Stimulated activated CD4-positive, alpha-beta T cell treated with anti-CD3 and anti-CD28 coated beads, TNF-alpha, amount 100 ng/mL, for 4 hours (primary cell): ENCODE measurements around the gene LMO1.

ENCODE experiments used
- DNase-seq, 3 experiments: peaks; one replicate each; pipeline ENCODE4 v3.0.0-alpha.2; 2020; ENCODE audit warnings: low read depth in 3 of 3

Gene LMO1

DNA sequence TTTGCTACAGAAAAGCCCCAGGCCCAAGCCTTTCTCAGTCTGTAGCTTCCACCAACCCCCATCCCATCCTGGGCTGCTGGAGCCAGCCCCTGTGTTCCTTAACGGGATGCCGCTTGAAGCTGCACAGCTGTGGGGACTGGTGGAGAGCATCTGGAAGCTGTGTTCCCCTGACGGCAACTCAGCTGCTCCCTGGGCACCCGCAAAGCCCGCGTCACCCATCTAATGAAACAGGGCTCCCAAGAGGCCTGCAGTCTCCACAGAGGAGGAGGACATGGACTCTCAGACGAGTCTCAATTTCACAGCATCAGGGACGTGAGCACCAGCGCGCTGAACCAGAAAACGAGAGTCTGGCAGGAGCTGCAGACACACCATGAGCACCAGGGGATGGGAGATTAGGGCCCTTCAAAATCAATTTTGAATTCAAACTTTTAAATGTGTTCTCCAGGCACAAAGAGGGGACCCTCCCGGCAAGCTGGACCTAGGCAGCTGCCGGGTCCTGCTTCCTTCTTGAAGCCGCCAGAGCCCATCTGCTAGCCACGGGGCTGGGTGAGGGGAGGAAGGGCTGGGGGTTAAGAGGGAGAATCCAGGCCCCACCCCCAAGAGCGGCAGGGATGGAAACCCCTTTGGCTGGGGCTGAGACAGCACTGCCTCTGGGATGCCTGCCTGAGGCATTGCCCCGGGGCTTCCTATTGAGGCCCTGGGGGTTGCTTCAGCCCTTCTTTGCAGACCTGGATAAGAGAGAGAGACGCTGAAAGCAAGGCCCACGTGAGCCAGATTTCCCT, 21.0 kb downstream of the LMO1 start:
- no peak for DNase-seq

DNA sequence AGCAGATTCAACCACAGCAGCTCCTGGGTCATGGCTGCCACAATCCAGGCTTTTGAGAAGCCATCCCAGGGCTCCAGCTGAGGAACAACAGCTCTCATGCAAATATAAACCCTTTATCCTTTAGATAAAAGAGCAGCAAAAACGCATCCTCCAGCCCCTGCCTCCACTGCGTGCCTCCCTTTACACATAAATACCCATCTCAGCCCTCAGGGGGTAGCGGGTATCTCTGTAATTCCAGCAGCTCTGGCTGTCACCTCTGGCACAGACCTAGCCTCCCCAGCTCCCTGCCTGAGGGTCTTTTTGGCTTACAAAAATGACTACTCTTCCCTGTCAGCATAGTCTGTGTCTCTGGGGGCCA, 21.6 kb downstream of the LMO1 start:
- no peak for DNase-seq

DNA sequence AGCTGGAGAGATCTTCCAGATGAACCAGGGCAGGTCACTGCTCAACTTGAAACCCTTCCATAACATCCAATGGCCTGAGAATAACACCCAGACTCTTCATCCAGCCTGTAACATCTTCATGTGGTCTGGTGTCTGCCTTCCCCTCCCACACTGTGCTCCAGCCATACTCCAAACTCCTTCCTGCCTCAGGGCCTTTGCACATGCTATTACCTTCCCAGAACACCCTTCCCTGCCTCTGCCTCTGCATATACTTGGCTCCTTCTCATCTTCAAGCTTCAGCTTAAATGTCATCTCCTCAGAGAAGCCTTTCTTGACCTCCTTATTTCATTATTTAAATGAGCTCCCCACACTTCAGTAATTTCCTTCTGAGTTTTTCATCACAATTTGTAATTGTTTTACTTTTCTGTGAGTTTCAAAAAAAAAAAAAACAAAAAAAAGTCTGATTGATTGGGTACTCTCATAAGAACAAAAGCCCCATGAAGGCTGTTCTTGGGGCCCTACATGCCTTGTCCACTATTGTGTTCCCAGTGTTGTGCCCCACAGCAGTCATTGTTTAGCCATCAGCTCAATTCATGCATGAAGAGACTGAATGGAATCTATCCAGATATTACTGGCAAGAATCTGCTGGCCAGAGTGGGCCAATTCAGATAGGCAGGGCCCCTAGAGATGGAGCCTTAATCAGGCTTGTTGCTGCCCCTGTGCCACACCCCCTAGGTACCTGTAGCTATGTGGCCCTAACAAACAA, 22.1 kb downstream of the LMO1 start:
- no peak for DNase-seq

DNA sequence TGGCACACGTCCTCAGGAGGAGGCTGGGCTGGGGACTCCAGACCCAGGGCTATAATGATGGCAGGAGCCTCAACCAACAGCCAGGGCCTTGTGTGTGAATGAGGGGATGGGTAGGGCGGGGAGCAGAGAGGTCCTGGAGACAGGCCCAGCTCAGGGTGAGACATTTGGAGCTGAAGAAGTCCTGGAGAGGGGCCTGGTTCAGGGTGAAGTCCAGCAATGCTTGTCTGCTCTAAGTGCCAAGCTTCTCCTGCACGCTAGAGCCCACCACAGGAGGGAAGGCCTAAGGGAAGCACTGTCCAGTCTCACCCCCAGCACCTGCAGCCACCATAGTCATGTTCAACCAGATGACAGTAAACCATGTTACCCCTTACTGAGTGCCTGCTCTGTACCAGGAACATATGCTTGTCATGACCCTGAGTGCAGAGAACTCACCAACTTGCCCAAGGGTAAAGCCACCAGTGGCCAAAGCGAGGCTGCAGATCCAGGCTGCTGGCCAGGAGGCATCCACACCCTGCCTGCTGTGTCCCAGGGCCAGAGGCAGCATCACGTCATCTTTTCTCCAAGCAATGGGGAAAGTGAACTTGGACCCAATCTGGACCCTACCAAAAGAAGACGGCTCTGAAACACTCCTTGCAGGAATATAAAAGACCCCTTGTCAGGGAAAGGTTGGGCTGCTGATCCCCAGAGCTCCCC, 24.0 kb downstream of the LMO1 start:
- no peak for DNase-seq

DNA sequence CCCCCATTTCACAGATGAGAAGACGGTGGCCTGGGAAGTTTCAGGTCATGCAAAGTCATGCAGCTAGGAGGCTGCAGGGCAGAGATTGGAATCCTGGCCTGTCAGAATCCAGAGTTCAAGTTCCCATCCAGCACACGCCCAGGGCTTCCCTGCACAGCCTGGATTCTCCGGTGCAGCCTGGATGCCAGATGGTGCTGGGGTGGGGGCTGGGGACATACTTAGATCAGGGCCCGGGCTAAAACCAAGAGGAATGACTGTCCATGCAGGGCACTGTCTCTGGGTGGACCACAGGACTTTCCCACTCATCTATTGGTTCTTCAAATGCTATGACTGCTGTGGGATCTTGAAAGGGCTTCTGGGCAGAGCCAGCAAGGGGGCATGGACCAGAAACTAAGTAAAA, 24.6 kb downstream of the LMO1 start:
- DNase-seq, result no peak

DNA sequence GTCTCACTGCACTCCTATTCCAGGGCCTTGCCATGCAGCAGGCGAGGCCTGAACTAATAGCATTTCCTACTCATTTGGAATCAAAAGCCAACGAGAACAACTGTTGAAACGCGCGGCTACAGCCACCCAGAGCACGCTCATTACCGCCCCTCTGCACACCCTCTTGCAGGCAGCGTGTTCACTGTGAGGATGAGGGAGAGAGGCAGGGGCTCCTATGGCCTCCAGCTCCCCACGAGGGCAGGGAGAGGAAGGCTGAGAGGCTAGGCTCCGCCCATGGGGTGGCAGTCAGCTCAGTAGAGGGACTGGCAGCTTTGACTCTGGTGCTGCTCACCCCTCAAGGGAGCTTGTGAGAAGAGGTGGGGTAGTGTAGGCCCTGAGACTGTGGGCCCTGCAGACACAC, 26.2 kb downstream of the LMO1 start:
- no peak for DNase-seq

DNA sequence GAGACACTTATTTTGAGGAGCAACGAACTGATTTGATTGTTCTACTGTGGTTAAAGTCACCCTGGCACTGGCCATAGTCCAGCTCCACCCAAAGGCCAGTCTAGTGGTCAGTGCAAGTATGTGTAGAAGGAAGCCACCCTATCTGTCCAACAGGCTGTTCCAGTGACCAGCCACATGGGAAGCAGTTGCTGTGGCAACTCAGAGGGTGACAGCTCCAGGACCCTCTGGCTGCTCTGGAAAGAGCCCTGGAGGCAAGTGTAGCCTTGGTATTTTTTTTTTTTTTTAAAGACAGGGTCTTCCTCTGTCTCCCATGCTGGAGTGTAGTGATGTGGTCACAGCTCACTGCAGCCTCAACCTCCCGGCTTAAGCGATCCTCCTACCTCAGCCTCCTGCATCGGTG, 27.8 kb downstream of the LMO1 start:
- no peak for DNase-seq

DNA sequence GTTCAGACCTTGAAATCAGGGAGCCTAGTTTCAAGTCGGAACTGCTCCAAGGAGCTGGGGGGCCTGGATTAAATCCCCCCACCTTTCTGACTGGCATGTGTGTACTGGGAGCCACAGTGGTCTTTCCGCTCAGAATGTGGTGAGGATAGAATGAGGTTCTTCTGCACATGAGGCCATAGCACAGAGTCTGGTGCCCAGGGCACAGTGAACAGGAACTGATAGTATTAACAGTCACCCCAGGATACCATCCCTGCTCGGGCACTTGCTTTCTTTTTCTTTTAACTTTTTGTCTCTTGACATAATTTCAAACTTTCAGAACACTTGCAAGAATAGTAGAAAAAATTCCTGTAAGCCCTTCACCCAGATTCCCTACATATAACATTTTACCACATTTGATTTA, 28.8 kb downstream of the LMO1 start:
- no peak for DNase-seq

DNA sequence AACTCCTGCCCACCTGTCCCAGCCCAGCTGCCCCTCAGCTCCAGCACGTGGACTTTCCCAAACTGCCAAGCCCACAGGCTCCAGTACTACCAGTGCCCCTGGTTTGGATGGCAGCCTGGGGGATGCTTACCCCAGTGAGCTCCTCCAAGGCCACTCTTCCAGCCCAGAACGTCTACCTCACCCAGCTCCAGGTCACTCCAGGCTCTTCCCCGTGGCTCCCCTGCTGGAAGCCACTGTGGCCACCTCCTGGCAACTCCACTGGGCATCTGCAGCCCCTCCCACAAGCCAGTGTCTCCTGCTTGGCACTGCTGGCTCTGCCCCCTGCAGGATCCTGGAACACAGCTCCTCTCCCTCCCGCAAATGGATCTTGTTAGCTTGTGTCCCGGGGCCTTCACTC, 29.3 kb downstream of the LMO1 start:
- DNase-seq, result no peak

DNA sequence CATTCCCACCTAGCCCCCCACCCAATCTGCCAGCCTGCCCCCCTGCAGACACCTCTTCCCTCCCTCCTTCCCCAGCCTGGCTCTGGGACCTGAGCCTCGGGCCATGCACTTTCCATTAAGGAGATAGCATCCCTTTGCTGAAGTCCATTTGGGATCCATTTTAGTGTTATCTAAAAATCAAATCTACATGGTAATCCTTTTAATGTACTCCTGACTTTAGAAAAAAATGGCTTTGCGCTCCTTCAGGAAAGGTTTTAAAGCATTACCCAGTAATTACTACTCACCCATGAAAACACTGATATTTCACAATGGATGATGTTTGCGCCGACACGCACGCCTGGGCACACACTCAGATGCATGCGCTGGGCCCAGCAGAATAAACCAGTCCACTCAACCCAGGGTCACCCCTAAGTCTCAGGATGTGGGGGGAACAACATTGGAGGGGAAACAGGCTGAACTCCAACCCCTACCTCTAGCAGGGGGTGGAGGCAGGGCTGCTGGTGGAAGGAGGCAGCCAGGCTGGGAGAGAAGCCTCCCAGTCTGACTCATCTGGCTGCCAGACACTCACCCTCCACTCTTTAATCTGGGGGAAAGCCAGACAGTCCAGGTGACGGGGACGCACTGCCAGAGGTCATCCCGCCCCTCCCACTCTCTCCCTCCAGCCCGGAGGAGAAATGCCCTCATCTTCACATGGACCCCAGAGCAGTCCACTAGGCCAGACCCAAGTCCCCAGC, 29.8 kb downstream of the LMO1 start:
- DNase-seq, result no peak

DNA sequence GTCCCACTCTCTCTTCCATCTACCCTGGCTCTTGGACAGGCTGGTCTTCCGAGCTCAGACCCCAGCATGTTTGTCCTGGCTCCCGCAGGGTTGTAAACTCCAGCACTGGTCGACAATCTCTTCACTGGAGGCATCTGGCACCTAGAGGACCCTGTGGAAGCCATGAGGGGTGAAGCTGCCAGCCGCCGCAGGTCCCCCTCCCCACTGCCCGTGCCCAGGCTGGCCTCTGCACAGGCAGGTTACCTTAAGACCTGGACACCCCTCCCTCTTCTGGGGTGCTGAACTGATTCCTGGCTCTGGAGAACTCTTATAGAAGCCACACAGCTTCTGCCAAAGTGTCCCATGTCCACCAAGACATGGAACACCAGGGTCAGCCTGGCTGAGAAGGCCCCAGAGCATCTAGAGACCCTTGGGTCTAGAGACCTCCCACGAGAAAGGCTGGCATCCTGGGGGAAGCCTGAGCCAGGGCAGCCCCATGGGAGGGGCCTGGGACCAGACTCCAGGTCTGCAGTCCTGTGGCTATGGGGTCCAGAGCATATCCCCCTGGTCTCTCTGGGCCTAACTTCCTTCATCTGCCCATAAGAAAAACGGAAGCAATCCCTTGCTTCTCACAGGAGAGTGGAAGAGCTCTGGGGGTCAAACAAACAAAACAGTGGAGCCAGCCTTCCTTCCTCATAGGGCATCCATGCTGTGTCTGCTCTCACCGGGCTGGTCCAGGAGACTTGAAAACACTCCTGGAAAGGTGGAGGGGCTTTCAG, 30.6 kb downstream of the LMO1 start:
- no peak for DNase-seq

DNA sequence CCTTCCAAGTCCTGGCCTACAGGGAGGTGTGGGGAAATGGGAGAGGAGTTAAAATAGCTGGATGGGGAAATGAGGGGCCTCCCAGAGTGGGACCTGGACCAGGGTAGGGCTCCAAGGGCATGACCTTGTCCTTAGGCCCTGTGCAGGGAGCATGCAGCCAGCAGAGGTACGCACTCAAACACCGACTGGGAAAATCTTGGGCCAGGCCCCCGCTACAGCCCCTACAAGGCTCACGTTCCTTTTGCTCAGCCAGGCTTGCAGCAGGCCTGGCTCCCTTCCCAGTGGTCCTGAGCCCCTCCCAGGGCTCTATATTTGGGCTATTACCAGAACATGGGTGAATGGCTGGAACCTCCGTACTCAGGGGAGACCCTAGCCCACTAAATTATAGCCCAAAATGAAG, 31.3 kb downstream of the LMO1 start:
- DNase-seq, result no peak

DNA sequence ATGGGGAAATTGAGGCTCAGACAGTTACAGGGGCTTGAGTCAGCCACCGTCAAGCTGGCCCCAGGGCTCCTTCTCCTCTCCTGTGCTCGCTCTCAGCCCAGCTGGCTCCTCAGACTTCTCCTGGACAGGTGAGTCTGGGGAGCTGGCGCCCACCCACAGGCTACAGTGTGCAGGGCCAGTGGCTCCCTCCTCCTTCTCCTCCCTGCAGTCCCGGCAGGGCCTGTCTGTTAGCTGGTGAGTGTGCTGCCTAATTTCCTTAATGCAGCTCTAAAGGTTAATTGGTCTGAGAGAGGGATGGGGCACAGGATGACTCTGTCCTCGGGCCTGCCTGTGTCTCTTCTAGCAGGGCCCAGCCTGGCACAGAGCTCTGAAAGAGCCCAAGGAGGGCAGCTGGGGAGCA, 31.7 kb downstream of the LMO1 start:
- DNase-seq, result no peak

DNA sequence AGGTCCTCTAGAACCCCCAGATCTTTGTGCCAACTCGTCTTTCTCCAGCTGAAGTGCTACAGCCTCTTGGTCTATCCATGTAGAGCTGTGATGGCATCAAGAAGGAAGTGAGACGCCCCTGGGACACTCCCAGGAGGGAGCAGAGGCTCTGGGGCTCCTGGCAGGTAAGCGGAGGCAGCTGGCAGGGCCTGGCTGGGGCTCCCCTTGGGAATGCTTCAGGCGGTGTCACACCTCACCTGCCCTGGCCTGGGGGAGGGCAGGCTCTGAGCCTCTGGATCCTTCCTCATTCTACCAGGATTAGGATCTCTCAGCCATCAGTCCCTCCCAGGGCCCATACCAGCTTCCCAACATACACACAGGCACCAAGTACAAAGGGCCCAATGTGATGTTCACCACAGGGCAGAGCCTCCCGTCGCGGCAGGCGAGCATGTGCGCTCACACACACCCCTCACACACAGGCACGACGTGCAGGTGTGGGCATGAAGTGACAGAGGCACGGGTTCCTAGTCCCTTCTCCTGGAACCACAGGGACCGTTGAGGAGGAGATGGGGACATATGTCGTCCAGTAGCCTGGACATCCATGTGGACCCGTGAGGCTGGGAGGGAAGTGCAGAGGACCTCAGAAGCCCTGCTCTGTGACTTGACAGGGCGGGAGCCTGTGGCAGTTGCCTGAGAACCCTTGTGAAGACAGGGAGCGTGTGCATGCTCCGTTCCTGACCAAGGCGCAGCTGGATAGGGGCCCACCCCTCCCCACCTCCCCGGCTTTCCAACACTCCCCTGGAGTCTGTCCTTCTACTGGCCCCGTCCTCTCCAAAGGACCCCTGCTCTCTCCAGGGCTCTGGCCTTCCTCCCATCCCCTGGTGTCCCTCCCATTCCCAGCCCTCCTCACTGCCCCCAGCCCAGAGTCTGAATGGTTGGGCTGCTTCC, 32.5 kb downstream of the LMO1 start:
- no peak for DNase-seq

DNA sequence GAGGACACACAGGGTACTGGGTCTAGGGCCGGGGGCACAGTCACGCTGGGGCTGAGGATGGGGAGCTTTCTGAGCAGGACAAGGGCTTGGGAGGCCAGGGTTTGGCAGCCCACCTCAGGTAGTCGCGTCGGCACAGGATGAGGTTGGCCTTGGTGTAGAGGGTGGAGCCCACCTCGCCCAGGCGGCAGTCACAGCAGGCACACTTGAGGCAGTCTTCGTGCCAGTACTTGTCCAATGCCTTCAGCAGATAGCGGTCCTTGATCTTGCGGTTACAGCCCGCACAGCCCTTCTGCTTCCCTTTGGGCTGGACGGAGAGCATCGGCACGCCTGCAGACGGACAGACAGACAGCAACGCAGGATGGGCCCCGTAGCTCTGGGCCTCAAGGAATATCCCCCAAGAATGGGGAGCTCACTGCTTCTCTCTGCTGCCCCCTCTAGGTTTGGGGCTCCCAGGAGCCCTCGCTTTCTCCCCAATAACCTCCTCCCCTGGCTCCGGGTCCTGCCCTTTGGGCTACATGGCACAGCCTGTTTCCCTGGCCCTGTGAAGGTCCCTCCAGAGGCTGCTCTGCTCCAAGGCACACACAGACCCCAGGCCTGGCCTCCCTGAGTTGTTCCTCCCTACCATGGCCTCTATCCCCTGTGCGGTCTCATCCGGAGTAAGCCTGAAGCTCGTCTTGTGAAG, 33.4 kb downstream of the LMO1 start:
- no peak for DNase-seq

DNA sequence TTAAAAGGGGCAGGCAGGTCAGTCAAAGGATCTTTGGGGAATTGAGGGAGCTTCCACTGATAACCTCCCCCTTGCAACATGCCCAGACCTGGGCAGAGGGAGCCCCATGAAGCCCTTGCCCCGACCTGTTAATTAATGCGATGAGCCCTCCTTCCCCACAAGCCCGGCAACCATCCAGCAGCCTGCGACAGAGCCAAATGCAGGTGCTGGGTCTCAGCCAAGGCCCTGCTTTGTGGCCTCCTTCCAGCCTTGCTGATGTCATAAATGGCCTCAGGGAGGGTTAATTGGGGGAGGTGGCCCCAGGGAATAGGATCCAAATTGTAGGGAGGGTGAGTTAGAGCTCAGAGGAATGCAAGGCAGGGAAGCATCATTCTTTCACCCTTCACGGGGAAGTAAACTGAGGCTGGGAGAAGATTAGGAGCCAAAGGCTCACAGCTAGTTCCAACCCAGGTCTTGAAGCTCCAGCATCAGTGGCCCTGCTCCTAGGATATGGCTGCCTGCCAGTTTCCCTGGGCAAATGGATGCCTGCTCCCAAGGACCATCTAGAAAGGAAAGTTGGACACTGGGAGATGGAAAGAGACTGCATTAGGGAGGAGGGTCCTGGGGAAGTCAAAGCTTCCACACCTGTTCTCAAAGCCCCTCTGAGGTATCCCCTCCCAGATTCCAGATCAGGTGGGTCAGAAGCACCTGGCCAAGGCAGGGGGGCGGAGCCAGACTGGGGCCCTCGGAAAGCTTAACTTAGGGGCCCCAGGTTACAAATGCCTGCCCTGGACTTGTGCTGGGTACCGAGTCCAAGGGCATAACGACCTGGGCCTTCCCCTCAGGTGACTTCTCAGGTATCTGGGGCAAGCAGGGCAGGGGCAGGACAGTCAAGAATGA, 34.1 kb downstream of the LMO1 start:
- DNase-seq, result no peak

DNA sequence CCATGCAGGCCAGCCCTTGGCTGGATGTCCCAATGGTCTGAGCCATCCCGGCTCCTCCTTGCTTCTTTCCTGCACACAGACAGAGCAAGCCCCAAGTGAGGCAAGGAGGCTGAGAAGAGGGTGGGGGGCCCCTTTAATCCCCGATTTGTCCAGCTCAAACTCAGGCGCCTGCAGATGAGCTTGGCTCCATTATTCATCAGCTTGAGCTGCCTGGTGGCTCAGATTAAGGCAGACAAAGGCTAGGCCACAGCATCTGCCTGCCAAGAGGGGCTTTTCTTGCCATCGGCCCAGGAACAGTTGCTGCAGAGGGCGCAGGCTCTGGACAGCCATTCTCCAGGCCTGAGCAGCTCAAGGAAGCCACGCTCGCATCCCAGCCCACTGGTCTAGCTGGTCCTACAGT, 35.4 kb downstream of the LMO1 start:
- DNase-seq, result no peak

DNA sequence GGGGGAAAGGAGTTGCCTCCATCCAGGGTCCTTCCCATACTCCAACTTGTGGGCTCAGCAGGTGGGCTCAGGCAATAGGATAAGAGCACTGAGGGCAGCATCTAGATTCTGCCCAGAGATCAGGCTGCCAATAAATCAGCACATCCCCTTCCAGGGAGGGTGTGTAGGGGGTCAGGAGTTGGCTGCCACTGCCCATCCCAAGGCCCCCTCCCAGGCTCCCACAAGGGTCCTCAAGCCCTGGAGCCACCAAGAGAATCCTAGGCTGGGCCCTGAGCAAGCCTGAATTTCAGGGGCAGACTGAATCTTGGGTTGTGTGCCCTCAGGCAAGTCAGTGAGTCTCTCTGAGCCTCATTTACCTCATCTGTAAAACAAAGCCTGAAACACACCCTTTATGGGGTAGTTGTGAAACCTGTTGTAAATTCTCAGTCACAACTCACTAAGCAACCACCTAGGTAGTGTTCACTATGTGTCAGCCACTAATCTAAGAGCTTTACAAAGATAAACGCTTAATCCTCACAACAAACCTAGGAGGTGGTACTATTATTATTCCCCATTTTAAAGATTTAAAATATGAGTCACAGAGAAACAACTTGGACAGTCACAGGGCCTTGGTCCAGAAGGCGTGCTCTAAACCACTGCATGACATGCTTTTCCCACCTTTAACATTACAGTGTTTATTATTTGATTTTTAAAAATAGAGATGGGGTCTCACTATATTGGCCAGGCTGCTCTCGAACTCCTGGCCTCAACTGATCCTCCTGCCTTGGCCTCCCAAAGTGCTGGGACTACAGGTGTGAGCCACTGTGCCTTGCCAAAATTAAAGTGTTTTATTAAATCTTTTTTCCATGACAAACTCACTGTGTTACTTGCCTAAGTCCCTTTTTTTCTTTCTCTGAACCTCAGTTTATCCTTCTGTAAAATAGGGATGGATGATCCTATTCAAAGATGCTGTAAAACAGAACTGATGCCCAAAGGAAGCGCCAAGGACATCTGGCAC, 36.2 kb downstream of the LMO1 start:
- no peak for DNase-seq
